Measurements from ENCODE around the gene KDM6B. TPM values are rescaled to one million over a fixed set of nuclear protein-coding genes. Genes with fewer than 3 reads are reported as not detected.

Gene KDM6B, protein sequence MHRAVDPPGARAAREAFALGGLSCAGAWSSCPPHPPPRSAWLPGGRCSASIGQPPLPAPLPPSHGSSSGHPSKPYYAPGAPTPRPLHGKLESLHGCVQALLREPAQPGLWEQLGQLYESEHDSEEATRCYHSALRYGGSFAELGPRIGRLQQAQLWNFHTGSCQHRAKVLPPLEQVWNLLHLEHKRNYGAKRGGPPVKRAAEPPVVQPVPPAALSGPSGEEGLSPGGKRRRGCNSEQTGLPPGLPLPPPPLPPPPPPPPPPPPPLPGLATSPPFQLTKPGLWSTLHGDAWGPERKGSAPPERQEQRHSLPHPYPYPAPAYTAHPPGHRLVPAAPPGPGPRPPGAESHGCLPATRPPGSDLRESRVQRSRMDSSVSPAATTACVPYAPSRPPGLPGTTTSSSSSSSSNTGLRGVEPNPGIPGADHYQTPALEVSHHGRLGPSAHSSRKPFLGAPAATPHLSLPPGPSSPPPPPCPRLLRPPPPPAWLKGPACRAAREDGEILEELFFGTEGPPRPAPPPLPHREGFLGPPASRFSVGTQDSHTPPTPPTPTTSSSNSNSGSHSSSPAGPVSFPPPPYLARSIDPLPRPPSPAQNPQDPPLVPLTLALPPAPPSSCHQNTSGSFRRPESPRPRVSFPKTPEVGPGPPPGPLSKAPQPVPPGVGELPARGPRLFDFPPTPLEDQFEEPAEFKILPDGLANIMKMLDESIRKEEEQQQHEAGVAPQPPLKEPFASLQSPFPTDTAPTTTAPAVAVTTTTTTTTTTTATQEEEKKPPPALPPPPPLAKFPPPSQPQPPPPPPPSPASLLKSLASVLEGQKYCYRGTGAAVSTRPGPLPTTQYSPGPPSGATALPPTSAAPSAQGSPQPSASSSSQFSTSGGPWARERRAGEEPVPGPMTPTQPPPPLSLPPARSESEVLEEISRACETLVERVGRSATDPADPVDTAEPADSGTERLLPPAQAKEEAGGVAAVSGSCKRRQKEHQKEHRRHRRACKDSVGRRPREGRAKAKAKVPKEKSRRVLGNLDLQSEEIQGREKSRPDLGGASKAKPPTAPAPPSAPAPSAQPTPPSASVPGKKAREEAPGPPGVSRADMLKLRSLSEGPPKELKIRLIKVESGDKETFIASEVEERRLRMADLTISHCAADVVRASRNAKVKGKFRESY (N-terminal part only)
- total RNA-seq = 10 to 100 TPM in 1 of 2 donors, 1 to 10 TPM in 1; 7.5 to 20.1 TPM

DNA sequence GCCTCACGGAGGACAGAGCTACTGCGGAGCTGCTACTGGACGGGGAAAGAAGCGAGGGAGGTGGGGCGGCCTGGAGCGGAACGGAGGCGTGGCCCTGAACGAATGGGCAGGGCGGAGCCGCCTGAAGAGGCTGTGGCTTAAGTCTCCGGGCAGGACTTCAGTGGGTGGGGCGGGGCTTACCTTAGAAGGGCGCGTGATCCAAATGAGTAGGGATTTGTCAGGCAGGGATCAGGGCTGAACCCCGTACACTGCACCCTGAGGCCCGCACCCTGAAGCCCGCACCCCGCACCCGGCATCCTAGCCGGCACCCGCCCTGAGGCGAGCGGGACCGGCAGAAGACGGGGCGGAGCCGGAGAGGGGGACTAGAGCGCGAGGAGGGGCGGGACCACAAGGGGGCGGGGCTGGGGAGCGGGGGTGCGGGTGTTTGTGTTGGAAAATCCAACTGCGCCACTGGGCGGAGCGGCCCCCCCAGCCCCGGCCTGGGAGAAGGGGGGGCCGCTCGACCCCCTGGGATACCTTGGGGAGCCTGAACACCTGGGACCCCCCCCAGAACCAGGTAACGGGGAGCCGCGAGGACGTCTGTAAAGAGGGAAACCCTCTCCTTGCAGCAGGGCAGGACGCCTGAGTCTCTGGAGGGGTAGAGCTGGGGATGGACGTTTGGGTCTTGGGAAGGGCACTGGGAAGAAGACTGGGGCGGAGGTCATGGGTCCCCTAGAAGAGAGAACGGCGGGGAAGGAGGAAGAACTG is at the start of gene KDM6B:
TSS of gene KDM6B (plus strand) at position 423 of the 747 bp plus-strand sequence. CDS start 11,338 bp downstream, outside the sequence.
- ATAC-seq (peak; percentile 57), DNase-seq (peak; percentile 94 to 97 (median 96))
- H3K9me3 ChIP-seq = no peaks in the 10 kb centered on the region
- WGBS, 2 donors = 0 to 2% methylated on average over 10 to 48 of the region's 49 CpGs
- H3K27me3 ChIP-seq = no peaks in the 10 kb centered on the region
- peak within 1 kb of the TSS; percentile 28 to 33 for H3K4me3 ChIP-seq
- peaks cover 25% of the 10 kb centered on the region for H3K4me1 ChIP-seq
- no peaks in the 10 kb centered on the region for H3K36me3 ChIP-seq (replicated peaks in 1 of 2; ENCODE audit: insufficient read depth in 1 of 2, low read depth in 2 of 2)
- TF ChIP-seq, protein P1, sequence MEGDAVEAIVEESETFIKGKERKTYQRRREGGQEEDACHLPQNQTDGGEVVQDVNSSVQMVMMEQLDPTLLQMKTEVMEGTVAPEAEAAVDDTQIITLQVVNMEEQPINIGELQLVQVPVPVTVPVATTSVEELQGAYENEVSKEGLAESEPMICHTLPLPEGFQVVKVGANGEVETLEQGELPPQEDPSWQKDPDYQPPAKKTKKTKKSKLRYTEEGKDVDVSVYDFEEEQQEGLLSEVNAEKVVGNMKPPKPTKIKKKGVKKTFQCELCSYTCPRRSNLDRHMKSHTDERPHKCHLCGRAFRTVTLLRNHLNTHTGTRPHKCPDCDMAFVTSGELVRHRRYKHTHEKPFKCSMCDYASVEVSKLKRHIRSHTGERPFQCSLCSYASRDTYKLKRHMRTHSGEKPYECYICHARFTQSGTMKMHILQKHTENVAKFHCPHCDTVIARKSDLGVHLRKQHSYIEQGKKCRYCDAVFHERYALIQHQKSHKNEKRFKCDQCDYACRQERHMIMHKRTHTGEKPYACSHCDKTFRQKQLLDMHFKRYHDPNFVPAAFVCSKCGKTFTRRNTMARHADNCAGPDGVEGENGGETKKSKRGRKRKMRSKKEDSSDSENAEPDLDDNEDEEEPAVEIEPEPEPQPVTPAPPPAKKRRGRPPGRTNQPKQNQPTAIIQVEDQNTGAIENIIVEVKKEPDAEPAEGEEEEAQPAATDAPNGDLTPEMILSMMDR (IDR thresholded peaks at IDR 0.05) = no peak
- TF ChIP-seq POLR2A (IDR thresholded peaks at IDR 0.05) = peak; percentile 3 to 54 (median 32)
- H3K27ac ChIP-seq = peak within 1 kb of the TSS; percentile 97 to 100 (median 100)
- intact Hi-C loops (cut with DNase I) = no loop called here

DNA sequence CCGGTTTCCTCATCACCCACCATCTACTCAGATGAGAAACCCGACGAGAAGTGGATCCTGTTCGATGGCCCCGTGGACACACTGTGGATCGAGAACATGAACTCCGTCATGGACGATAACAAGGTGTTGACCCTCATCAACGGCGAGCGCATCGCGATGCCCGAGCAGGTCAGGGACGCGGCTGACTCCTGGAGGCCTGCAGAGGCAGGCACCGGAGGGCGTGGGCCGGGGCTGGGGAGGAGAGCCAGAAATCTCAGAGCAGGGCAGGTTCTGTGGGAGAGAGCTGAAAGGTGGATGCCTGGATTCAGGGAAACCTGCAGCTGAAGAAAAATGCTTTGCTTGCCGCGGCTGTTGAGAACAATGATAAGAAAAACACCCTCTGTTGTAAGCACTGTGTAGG is 47.2 kb upstream of the KDM6B start:
- TF ChIP-seq POLR2A (IDR thresholded peaks at IDR 0.05) = no peak
- TF ChIP-seq, protein P1 (IDR thresholded peaks at IDR 0.05) = no peak
- no peak for DNase-seq
- H3K4me1 ChIP-seq = no peaks in the 10 kb centered on the region
- no peaks in the 10 kb centered on the region for H3K36me3 ChIP-seq (replicated peaks in 1 of 2; ENCODE audit: insufficient read depth in 1 of 2, low read depth in 2 of 2)
- WGBS, 2 donors = 72 to 75% methylated on average over 15 to 19 of the region's 21 CpGs
- no peak for ATAC-seq
- H3K4me3 ChIP-seq = no peak overlapping the region
- H3K27me3 ChIP-seq = no peaks in the 10 kb centered on the region
- H3K27ac ChIP-seq = no peak overlapping the region
- H3K9me3 ChIP-seq = no peaks in the 10 kb centered on the region
- intact Hi-C loops (cut with DNase I) = no loop called here

DNA sequence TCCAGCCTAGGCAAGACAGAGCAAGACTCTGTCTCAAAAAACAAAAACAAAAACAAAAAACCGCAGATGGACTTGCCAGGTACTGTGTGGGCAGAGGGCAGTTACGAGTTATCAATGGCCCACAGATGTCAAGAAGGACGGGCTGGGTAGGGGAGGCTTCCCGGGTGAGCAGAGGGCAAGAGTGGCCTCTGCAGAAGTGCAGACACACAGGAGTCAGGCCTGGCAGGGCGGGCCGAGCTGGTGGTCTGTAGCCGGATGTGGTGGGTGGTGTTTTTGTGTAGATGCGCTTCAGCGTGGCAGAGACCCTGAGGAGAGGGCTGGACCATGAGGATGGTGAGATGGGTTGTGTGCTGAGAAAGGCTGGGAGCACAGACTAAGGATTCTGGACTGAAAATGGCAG is 44.9 kb upstream of the KDM6B start:
- intact Hi-C loops (cut with DNase I) = no loop called here
- TF ChIP-seq, protein P1 (IDR thresholded peaks at IDR 0.05) = no peak
- TF ChIP-seq POLR2A (IDR thresholded peaks at IDR 0.05) = no peak
- no peaks in the 10 kb centered on the region for H3K36me3 ChIP-seq (replicated peaks in 1 of 2; ENCODE audit: insufficient read depth in 1 of 2, low read depth in 2 of 2)
- H3K27ac ChIP-seq = no peak overlapping the region
- no peak overlapping the region for H3K4me3 ChIP-seq
- no peaks in the 10 kb centered on the region for H3K4me1 ChIP-seq
- no peaks in the 10 kb centered on the region for H3K9me3 ChIP-seq
- 78 to 83% methylated on average over 9 of the region's 9 CpGs for WGBS, 2 donors
- H3K27me3 ChIP-seq = no peaks in the 10 kb centered on the region
- DNase-seq = no peak
- no peak for ATAC-seq

DNA sequence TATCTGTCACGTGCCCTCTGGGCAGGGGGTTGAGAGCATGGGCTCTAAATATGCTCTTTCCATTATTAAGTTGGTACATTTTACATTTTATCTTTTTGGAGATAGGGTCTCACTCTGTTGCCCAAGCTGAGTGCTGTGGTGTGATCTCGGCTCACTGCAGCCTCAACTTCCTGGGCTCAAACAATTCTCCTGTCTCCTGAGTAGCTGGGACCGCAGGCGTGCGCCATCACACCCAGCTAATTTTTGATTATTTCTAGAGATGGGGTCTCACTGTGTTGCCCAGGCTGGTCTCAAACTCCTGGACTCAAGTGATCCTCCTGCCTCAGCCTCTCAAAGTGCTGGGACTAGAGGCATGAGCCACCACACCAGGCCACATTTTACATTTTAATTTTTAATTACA is 43.9 kb upstream of the KDM6B start:
- no peaks in the 10 kb centered on the region for H3K9me3 ChIP-seq
- DNase-seq (no peak), ATAC-seq (no peak)
- H3K4me3 ChIP-seq = no peak overlapping the region
- intact Hi-C loops (cut with DNase I) = no loop called here
- TF ChIP-seq POLR2A (IDR thresholded peaks at IDR 0.05) = no peak
- TF ChIP-seq, protein P1 (IDR thresholded peaks at IDR 0.05) = no peak
- H3K4me1 ChIP-seq = no peaks in the 10 kb centered on the region
- no peaks in the 10 kb centered on the region for H3K36me3 ChIP-seq (replicated peaks in 1 of 2; ENCODE audit: insufficient read depth in 1 of 2, low read depth in 2 of 2)
- WGBS, 2 donors = 82 to 94% methylated on average over 5 of the region's 5 CpGs
- no peak overlapping the region for H3K27ac ChIP-seq
- H3K27me3 ChIP-seq = no peaks in the 10 kb centered on the region
